HepG2 (cell line): ENCODE measurements around the gene INF2. TPM values are rescaled to one million over a fixed set of nuclear protein-coding genes. Genes with fewer than 3 reads are reported as not detected.

Source experiments
- ATF7 ChIP-seq, 2 experiments: fragments of 450-650 bp in 1 of 2; sonication (generic) in 1 of 2; formaldehyde crosslinking in 1 of 2; IDR thresholded peaks; 2 replicates each; pipeline versions ENCODE4 v1.4.0 to v1.6.1; 2016 to 2020; ENCODE audit warnings: antibody characterized with exemption in 1 of 2, mild to moderate bottlenecking in 1 of 2, missing genetic modification reagents in 1 of 2
- CENPT ChIP-seq: sonication (generic); formaldehyde crosslinking; IDR thresholded peaks from 2 replicates; pipeline ENCODE4 v1.8.0; 2022; ENCODE audit warnings: low read depth, mild to moderate bottlenecking, moderate library complexity, missing genetic modification reagents
- CSRNP1 ChIP-seq: sonication (generic); formaldehyde crosslinking; IDR thresholded peaks from 2 replicates; pipeline ENCODE4 v1.8.1; 2023; ENCODE audit warnings: mild to moderate bottlenecking, missing genetic modification reagents
- DMTF1 ChIP-seq: sonication (generic); formaldehyde crosslinking; IDR thresholded peaks from 2 replicates; pipeline ENCODE4 v1.4.0; 2020; ENCODE audit warnings: mild to moderate bottlenecking, missing genetic modification reagents
- FOXM1 ChIP-seq: sonication (generic); formaldehyde crosslinking; IDR thresholded peaks from 2 replicates; pipeline ENCODE4 v1.5.0; 2020; ENCODE audit warnings: missing genetic modification reagents
- HNRNPUL1 ChIP-seq: fragments of 200-400 bp; formaldehyde crosslinking; IDR thresholded peaks from 2 replicates; pipeline ENCODE4 v1.6.1; 2017; ENCODE audit warnings: low read depth, mild to moderate bottlenecking, low read length, moderate library complexity
- NPAS2 ChIP-seq: sonication (generic); formaldehyde crosslinking; IDR thresholded peaks from 2 replicates; pipeline ENCODE4 v1.8.0; 2022; ENCODE audit warnings: mild to moderate bottlenecking, missing genetic modification reagents, borderline replicate concordance
- POGZ ChIP-seq: sonication (generic); formaldehyde crosslinking; IDR thresholded peaks from 2 replicates; pipeline ENCODE4 v1.4.0; 2020; ENCODE audit warnings: mild to moderate bottlenecking, missing genetic modification reagents
- PRMT3 ChIP-seq: sonication (generic); formaldehyde crosslinking; IDR thresholded peaks from 2 replicates; pipeline ENCODE4 v1.8.1; 2022; ENCODE audit warnings: low read depth, mild to moderate bottlenecking, moderate library complexity, missing genetic modification reagents, borderline replicate concordance
- ZBTB43 ChIP-seq: sonication (generic); formaldehyde crosslinking; conservative IDR thresholded peaks from 2 replicates; pipeline ENCODE4 v1.4.0; 2020; ENCODE audit warnings: missing genetic modification reagents
- ZFP90 ChIP-seq: sonication (generic); formaldehyde crosslinking; IDR thresholded peaks from 2 replicates; pipeline ENCODE4 v1.8.0; 2022; ENCODE audit warnings: missing genetic modification reagents, mild to moderate bottlenecking, inconsistent platforms, borderline replicate concordance
- ZNF337 ChIP-seq: sonication (generic); formaldehyde crosslinking; IDR thresholded peaks from 2 replicates; pipeline ENCODE4 v1.5.1; 2020; ENCODE audit warnings: missing genetic modification reagents, low read depth, mild to moderate bottlenecking, borderline replicate concordance
- ZNF468 ChIP-seq: sonication (generic); formaldehyde crosslinking; IDR thresholded peaks from 2 replicates; pipeline ENCODE4 v1.8.0; 2022; ENCODE audit warnings: mild to moderate bottlenecking, moderate library complexity, missing genetic modification reagents
- ZNF782 ChIP-seq: sonication (generic); formaldehyde crosslinking; IDR thresholded peaks from 2 replicates; pipeline ENCODE4 v1.4.0; 2020; ENCODE audit warnings: missing genetic modification reagents, mild to moderate bottlenecking, borderline replicate concordance
- ZNF879 ChIP-seq: sonication (generic); formaldehyde crosslinking; IDR thresholded peaks from 2 replicates; pipeline ENCODE4 v1.8.1; 2023; ENCODE audit warnings: missing genetic modification reagents
- polyA plus RNA-seq, 8 experiments: library from polyadenylated mRNA; depleted of rRNA in 3 of 8; stranded (reverse) in 7 of 8; unstranded in 1 of 8; fragments of >200 nt; fragmentation: Illumina TruSeq in 4 of 8; extraction: Trizol in 4 of 8; gene quantifications; 2 replicates each; pipeline versions ENCODE4 v1.2.1 to v1.2.3, GENCODE V29; 2011 to 2016; ENCODE audit warnings: low read depth in 4 of 8, missing spikeins in 1 of 8, mixed read lengths in 1 of 8; ENCODE audit not compliant: insufficient read depth in 1 of 8
- total RNA-seq, 5 experiments: library from RNA; depleted of rRNA; stranded (reverse); fragments of >200 nt; fragmentation: Illumina TruSeq; extraction: Trizol; gene quantifications; 2 replicates each; pipeline ENCODE4 v1.2.3, GENCODE V29; 2016; ENCODE audit warnings: low read depth in 1 of 5
- TF ChIP-seq, protein P1 (sequence below): IDR thresholded peaks from 2 replicates; pipeline ENCODE4 v1.6.1; 2016; ENCODE audit warnings: low read depth, control low read depth
- TF ChIP-seq, protein P2 (sequence below): sonication (generic); formaldehyde crosslinking; conservative IDR thresholded peaks from 2 replicates; pipeline ENCODE4 v1.4.0; 2020; ENCODE audit warnings: missing genetic modification reagents
- TF ChIP-seq, protein P3 (sequence below): sonication (generic); formaldehyde crosslinking; IDR thresholded peaks from 2 replicates; pipeline ENCODE4 v1.9.0; 2022; ENCODE audit warnings: missing genetic modification reagents, mild to moderate bottlenecking, borderline replicate concordance

Gene INF2
- total and polyA plus RNA-seq, 2 of the 13 experiments (the other 11 are each of a cell fraction or from before 2014, with no cell fraction given): 16.4 to 26.4 TPM

- TF ChIP-seq DMTF1 (CRISPR knock-in tag) (no peak), CSRNP1 (peak; percentile 4; the same call in 1 of the 2 replicates), FOXM1 (CRISPR knock-in tag) (no peak), PRMT3 (CRISPR knock-in tag) (no peak), HNRNPUL1 (no peak), ZBTB43 (CRISPR knock-in tag) (no peak), ZFP90 (CRISPR knock-in tag) (no peak), NPAS2 (no peak), ZNF337 (CRISPR knock-in tag) (no peak), ZNF879 (CRISPR knock-in tag) (no peak), ATF7 (IDR thresholded peaks at IDR 0.05) (no peak), ATF7 (CRISPR knock-in tag; IDR thresholded peaks at IDR 0.05) (no peak), CENPT (CRISPR knock-in tag) (no peak), ZNF468 (CRISPR knock-in tag) (no peak), POGZ (CRISPR knock-in tag) (no peak), ZNF782 (no peak)
- TF ChIP-seq, protein P1, sequence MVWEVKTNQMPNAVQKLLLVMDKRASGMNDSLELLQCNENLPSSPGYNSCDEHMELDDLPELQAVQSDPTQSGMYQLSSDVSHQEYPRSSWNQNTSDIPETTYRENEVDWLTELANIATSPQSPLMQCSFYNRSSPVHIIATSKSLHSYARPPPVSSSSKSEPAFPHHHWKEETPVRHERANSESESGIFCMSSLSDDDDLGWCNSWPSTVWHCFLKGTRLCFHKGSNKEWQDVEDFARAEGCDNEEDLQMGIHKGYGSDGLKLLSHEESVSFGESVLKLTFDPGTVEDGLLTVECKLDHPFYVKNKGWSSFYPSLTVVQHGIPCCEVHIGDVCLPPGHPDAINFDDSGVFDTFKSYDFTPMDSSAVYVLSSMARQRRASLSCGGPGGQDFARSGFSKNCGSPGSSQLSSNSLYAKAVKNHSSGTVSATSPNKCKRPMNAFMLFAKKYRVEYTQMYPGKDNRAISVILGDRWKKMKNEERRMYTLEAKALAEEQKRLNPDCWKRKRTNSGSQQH (CRISPR knock-in tag): no peak
- TF ChIP-seq, protein P2, sequence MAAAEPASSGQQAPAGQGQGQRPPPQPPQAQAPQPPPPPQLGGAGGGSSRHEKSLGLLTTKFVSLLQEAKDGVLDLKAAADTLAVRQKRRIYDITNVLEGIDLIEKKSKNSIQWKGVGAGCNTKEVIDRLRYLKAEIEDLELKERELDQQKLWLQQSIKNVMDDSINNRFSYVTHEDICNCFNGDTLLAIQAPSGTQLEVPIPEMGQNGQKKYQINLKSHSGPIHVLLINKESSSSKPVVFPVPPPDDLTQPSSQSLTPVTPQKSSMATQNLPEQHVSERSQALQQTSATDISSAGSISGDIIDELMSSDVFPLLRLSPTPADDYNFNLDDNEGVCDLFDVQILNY (CRISPR knock-in tag): no peak
- TF ChIP-seq, protein P3, sequence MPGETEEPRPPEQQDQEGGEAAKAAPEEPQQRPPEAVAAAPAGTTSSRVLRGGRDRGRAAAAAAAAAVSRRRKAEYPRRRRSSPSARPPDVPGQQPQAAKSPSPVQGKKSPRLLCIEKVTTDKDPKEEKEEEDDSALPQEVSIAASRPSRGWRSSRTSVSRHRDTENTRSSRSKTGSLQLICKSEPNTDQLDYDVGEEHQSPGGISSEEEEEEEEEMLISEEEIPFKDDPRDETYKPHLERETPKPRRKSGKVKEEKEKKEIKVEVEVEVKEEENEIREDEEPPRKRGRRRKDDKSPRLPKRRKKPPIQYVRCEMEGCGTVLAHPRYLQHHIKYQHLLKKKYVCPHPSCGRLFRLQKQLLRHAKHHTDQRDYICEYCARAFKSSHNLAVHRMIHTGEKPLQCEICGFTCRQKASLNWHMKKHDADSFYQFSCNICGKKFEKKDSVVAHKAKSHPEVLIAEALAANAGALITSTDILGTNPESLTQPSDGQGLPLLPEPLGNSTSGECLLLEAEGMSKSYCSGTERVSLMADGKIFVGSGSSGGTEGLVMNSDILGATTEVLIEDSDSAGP: peak; percentile 63; the same call in 1 of the 2 replicates
Observed at GRCh38 chr14:104680806-104681688, 8.4 kb upstream of the INF2 start (continued).
